ENCODE results near the gene HECTD2.
"Not testable (repeated sequence)": the region's sequence is repeated elsewhere in the genome, so short reads cannot be mapped to it uniquely, and the experiment has no call there.

Gene HECTD2

DNA sequence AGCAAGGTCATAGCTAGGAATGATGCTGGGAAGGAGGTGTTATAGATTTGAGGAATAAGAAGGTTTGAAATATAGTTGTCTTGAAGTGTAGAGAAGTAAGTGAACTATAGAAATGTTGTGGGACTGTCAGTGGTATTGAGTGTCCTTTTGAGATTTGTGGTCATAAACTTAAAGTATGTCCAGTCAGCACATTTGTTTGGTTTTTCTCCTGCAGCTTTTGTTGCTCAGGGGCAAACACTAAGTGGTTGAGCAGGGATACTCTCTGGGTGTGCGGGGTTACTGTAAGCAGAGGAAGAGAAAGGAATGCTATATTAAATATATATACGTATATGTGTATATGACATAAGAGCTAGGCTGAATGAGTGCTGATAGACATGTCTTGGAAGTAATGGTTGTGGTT is 67.1 kb downstream of the HECTD2 start:
- DNase-seq: no peak

GRCh38 chr10:91479583-91479982 is 69.4 kb downstream of the HECTD2 start:
- DNase-seq: no peak

GRCh38 chr10:91487911-91488582 is 77.9 kb downstream of the HECTD2 start:
- DNase-seq: no peak

DNA sequence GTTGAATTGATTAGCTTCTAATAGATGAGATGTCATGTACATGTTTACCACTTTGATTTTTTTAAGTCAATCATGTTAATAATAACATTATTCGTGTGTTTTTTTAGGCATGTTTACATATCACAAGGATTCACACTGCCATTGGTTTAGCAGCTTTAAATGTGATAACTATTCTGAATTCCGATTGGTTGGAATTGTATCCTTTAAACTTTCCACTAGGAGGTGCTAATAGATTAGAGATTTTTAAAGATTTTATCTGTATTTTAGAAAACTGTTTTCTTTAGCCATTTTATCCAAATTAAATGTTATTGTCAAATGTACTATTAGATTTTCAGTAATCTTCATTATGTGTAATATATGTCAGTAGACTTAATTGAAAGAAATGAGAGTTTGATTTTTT is 83.2 kb downstream of the HECTD2 start:
- DNase-seq: no peak

GRCh38 chr10:91495402-91495801 is 85.3 kb downstream of the HECTD2 start:
- no peak for DNase-seq

GRCh38 chr10:91496016-91496415 is 85.9 kb downstream of the HECTD2 start:
- no peak for DNase-seq

GRCh38 chr10:91511549-91512330 is 101.6 kb downstream of the HECTD2 start:
- no peak for DNase-seq

GRCh38 chr10:91512458-91512857 is 102.3 kb downstream of the HECTD2 start:
- no peak for DNase-seq

GRCh38 chr10:91513598-91514424 is 103.7 kb downstream of the HECTD2 start:
- no peak for DNase-seq

DNA sequence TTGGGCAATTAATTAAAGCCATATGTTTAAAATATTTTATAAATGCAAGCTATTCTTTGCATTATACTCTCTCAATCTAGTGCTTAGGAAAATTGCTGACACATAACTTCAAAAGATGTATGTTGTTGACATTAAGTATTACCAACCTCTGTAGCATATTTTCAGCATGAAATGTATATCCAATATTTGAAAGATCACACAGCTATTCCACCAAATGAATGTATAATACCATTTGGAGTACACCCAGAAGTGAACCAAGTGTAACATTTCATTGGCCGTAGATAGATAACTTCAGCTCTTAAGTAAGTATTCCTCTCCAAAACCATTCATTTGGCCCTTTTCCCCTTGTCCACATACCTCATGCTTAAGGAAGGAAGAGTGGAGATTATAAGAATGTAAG is 104.6 kb downstream of the HECTD2 start:
- no peak for DNase-seq

GRCh38 chr10:91517394-91517793 is 107.2 kb downstream of the HECTD2 start:
- no peak for DNase-seq

- DNase-seq: no peak
Measured at GRCh38 chr10:91519899-91520514, 109.9 kb downstream of the HECTD2 start.

DNA sequence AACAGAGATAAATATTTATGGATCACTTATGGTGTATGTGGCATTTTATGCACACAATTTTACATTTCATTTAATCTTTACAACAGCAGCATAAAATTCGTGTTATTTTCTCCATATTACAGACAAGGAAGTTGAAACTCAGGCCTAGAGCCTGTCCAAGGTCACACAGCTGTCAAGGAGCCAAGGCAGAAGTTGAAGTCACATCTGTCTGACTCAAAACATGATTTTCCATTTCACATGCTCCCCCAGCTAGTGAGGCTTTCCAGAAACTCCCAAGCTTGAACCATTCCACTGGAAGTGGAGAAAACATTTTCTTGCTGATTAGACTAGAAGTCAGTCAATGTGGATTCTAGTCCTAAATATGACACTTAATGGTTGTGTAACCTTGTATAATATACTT is 110.5 kb downstream of the HECTD2 start:
- DNase-seq: no peak

- DNase-seq: no peak
Measured at GRCh38 chr10:91521439-91521838, 111.3 kb downstream of the HECTD2 start.

DNA sequence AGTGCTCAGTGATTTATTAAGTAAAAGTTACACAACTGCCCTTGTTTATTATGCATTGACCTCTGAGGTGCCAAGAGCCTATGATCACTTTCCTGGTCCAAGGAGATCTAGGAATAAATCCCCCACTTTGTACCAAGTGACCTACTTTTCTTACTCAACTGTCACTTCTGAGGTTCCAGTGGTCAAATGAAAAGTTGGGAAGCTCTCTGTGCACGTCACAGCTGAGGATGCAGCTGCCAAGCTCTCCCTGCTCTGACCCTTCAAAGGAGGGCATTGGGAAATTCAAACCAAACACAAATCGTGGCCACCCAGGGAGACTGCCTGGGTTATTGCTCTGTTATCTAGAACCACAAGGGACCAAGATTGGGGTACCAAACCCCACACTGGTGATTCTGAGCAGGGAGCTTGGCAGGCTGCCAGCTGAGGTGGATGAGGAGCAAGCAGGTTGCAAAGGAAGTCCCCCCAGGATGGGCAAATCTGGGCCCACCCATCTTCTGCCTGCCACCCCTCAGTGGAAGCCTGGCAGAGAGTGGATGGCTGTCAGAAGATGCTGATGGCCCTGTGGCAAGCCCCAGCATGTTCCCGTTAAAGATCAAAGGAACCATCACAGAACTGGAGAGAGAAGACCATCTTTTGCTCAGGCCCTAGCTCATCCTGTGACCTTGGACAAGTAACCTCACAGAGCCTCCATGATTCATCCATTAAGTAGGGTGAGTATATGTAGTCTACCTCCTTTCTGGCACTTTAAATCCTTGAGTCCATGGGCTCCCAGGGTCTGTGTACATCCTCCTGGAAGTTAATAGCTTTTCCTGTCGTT is 116.0 kb downstream of the HECTD2 start:
- DNase-seq: no peak

GRCh38 chr10:91528080-91528479 is 117.9 kb downstream of the HECTD2 start:
- DNase-seq: no peak

DNA sequence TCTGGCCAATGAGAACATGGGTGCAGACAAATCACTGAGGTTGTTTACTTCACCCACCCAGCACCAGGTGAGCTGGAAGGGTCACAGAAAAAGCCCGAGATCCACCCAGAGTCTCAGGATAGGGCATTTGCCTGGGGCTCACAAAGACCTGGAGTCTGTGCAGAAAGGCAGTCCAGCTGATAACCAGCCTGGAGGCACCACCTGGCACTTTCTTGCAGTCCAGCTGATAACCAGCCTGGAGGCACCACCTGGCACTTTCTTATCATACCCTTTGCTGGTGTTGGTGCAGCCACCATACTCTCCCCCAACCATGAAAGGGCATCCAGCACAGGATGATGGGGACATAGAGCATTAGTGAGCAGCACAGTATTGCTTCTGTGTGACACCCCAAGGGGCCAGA is 118.6 kb downstream of the HECTD2 start:
- no peak for DNase-seq

DNA sequence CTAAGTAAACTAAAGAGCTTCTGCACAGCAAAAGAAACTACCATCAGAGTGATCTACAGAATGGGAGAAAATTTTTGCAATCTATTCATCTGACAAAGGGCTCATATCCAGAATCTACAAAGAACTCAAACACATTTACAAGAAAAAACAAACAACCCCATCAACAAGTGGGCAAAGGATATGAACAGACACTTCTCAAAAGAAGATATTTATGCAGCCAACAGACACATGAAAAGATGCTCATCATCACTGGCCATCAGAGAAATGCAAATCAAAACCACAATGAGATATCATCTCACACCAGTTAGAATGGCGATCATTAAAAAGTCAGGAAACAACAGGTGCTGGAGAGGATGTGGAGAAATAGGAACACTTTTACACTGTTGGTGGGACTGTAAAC is 124.6 kb downstream of the HECTD2 start:
- DNase-seq: not testable (repeated sequence)

- no peak for DNase-seq
Measured at GRCh38 chr10:91536111-91536510, 126.0 kb downstream of the HECTD2 start.

GRCh38 chr10:91536733-91537132 is 126.6 kb downstream of the HECTD2 start:
- DNase-seq: no peak

DNA sequence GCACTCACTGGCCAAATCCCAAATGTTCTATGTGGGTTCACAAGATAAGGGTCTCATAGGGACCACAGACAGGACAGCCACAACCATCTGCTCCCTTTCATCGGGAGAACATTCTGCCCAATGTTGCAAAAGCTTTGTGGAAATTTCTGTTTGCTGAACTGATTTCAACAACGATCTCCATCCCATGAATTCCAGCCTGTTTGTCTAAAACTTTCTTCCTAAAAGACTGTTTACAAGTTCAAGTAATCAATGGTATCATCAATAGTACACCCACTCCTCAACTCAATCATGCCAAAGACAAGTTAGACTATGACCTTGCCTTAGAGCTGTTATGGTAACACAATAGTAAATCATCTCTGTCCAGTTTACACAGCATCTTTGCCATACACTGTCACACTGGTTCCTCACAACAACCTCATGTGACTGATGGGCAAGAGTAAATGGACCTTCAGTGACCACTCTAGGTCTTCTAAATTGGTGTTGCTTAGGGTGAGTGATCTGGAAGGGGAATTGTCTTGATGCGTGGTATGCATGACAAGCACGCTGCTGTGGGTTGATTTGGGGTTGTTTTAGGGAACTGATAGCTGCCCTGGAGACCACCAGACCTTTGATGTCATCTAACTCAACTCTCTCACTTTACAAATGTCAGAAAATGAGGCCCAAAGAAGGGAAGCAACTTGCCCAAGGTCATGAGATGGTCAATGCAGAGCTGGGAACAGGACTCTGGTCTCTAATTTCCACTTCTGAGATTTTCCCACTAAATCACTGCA is 127.7 kb downstream of the HECTD2 start:
- no peak for DNase-seq

- DNase-seq: no peak
Measured at GRCh38 chr10:91539930-91540329, 129.8 kb downstream of the HECTD2 start.

All from NCI-H774 (cell line).